Tibial nerve (tissue), 4 donors: Measurements from ENCODE around the gene ADGRL3. TPM values are rescaled to one million over a fixed set of nuclear protein-coding genes. Genes with fewer than 3 reads are reported as not detected.

Experiments used
- DNase-seq, 2 donors: peaks; one replicate each; pipeline ENCODE4 v3.0.0-alpha.2; 2019; ENCODE audit warnings: low spot score in 2 of 2
- H3K27ac ChIP-seq, 4 donors: fragments of 200-600 bp; sonication (generic) in 3 of 4; one replicate each; pipeline ENCODE4 v1.5.1; 2017 to 2019; ENCODE audit warnings: mild to moderate bottlenecking in 1 of 4
- H3K27me3 ChIP-seq, 2 donors: fragments of 200-600 bp; sonication (generic) in 1 of 2; one replicate each; pipeline versions ENCODE4 v1.5.1 to v1.6.0; 2017 to 2019
- H3K36me3 ChIP-seq, 3 donors: fragments of 200-600 bp; sonication (generic); one replicate each; pipeline ENCODE4 v1.5.1; 2018 to 2019
- H3K4me1 ChIP-seq, 4 donors: fragments of 200-600 bp; sonication (generic) in 3 of 4; one replicate each; pipeline ENCODE4 v1.5.1; 2017 to 2019
- H3K4me3 ChIP-seq, 4 donors: fragments of 200-600 bp; sonication (generic) in 3 of 4; one replicate each; pipeline ENCODE4 v1.5.1; 2017 to 2019; ENCODE audit warnings: mild to moderate bottlenecking in 1 of 4, moderate library complexity in 1 of 4
- H3K9me3 ChIP-seq, 4 donors: fragments of 200-600 bp; sonication (generic) in 3 of 4; one replicate each; pipeline ENCODE4 v1.5.1; 2017 to 2019
- CTCF ChIP-seq, 5 experiments: fragments of 200-600 bp in 3 of 5; fragments of 450-650 bp in 2 of 5; sonication (generic) in 3 of 5; IDR thresholded peaks; one replicate each; pipeline ENCODE4 v1.5.1; 2016 to 2019; ENCODE audit warnings: antibody characterized with exemption in 5 of 5, mild to moderate bottlenecking in 3 of 5, moderate library complexity in 2 of 5
- EP300 ChIP-seq, 2 donors: sonication (generic); formaldehyde crosslinking; IDR thresholded peaks; one replicate each; pipeline ENCODE4 v1.6.1; 2017; ENCODE audit warnings: antibody characterized with exemption in 2 of 2, mild to moderate bottlenecking in 1 of 2
- POLR2A ChIP-seq, 2 donors: fragments of 450-650 bp; IDR thresholded peaks; one replicate each; pipeline ENCODE4 v1.6.1; 2017; ENCODE audit warnings: antibody characterized with exemption in 2 of 2, mild to moderate bottlenecking in 2 of 2, moderate library complexity in 2 of 2
- WGBS, 2 donors: methylation state at CpG; one replicate each; pipeline ENCODE4 v1.1.5; 2018; 5-methylcytosine and 5-hydroxymethylcytosine counted together
- total RNA-seq, 4 donors: library from RNA; depleted of rRNA; stranded (reverse); fragments of >200 nt; gene quantifications; one replicate each; pipeline ENCODE4 v1.1.0, GENCODE V29; 2016

ADGRL3 gene
- total RNA-seq, 4 donors from 2014 or later: 20.1 to 51.3 (median 28.2) TPM

GRCh38 chr4:61533140-61533539 lies 333.0 kb downstream of the ADGRL3 start:
- 32 to 40% methylated on average over 1 of the region's 1 CpG for WGBS, 2 donors
- Histone ChIP-seq H3K36me3 (no peaks in the 10 kb centered on the region), H3K9me3 (peaks cover 0 to 5% (median 2%) of the 10 kb centered on the region in 4 donors), H3K4me1 (peaks cover 0 to 6% (median 3%) of the 10 kb centered on the region in 4 donors), H3K27ac (peak overlapping the region in 2 of 4 donors; percentile 53 to 58), H3K4me3 (no peak overlapping the region), H3K27me3 (no peaks in the 10 kb centered on the region)
- DNase-seq: no peak
- TF ChIP-seq EP300 (IDR thresholded peaks at IDR 0.05): no peak
- TF ChIP-seq CTCF (IDR thresholded peaks at IDR 0.05): no peak
- no peak for TF ChIP-seq POLR2A (IDR thresholded peaks at IDR 0.05)

GRCh38 chr4:61540944-61541343 lies 340.8 kb downstream of the ADGRL3 start:
- Histone ChIP-seq H3K4me3 (no peak overlapping the region), H3K4me1 (no peaks in the 10 kb centered on the region), H3K27me3 (no peaks in the 10 kb centered on the region), H3K36me3 (no peaks in the 10 kb centered on the region), H3K9me3 (no peaks in the 10 kb centered on the region), H3K27ac (no peak overlapping the region)
- no peak for DNase-seq
- TF ChIP-seq CTCF (IDR thresholded peaks at IDR 0.05): no peak
- no peak for TF ChIP-seq EP300 (IDR thresholded peaks at IDR 0.05)
- no peak for TF ChIP-seq POLR2A (IDR thresholded peaks at IDR 0.05)
- WGBS, 2 donors: 55 to 57% methylated on average over 2 of the region's 2 CpGs

- no peak for DNase-seq
- Histone ChIP-seq H3K4me3 (no peak overlapping the region), H3K4me1 (no peaks in the 10 kb centered on the region), H3K9me3 (no peaks in the 10 kb centered on the region), H3K27me3 (no peaks in the 10 kb centered on the region), H3K27ac (no peak overlapping the region), H3K36me3 (no peaks in the 10 kb centered on the region)
- WGBS, 2 donors: 70 to 88% methylated on average over 2 of the region's 2 CpGs
- no peak for TF ChIP-seq POLR2A (IDR thresholded peaks at IDR 0.05)
- TF ChIP-seq EP300 (IDR thresholded peaks at IDR 0.05): no peak
- no peak for TF ChIP-seq CTCF (IDR thresholded peaks at IDR 0.05)
Observed at GRCh38 chr4:61541459-61541858, 341.3 kb downstream of the ADGRL3 start.

GRCh38 chr4:61543976-61544375 lies 343.9 kb downstream of the ADGRL3 start:
- whole genome bisulfite sequencing, 2 donors: 89 to 94% methylated on average over 3 of the region's 3 CpGs
- Histone ChIP-seq H3K27ac (no peak overlapping the region), H3K36me3 (no peaks in the 10 kb centered on the region), H3K4me3 (no peak overlapping the region), H3K9me3 (no peaks in the 10 kb centered on the region), H3K4me1 (no peaks in the 10 kb centered on the region), H3K27me3 (no peaks in the 10 kb centered on the region)
- DNase-seq: no peak
- no peak for TF ChIP-seq CTCF (IDR thresholded peaks at IDR 0.05)
- no peak for TF ChIP-seq POLR2A (IDR thresholded peaks at IDR 0.05)
- no peak for TF ChIP-seq EP300 (IDR thresholded peaks at IDR 0.05)

- TF ChIP-seq POLR2A (IDR thresholded peaks at IDR 0.05): no peak
- no peak for TF ChIP-seq EP300 (IDR thresholded peaks at IDR 0.05)
- no peak for TF ChIP-seq CTCF (IDR thresholded peaks at IDR 0.05)
- Histone ChIP-seq H3K27ac (no peak overlapping the region), H3K36me3 (no peaks in the 10 kb centered on the region), H3K4me3 (no peak overlapping the region), H3K9me3 (no peaks in the 10 kb centered on the region), H3K27me3 (no peaks in the 10 kb centered on the region), H3K4me1 (no peaks in the 10 kb centered on the region)
- no peak for DNase-seq
- WGBS, 2 donors: 73 to 78% methylated on average over 3 of the region's 3 CpGs
Observed at GRCh38 chr4:61545902-61546480, 345.9 kb downstream of the ADGRL3 start.
